H1 (cell line): ENCODE data around the gene PIK3R5.

Experiments used
- CEBPB ChIP-seq: IDR thresholded peaks from 2 replicates; pipeline ENCODE4 v1.6.1; 2012; ENCODE audit warnings: low read depth, low read length
- CREB1 ChIP-seq: IDR thresholded peaks from 2 replicates; pipeline ENCODE4 v1.6.1; 2012; ENCODE audit warnings: inconsistent platforms
- PHF8 ChIP-seq: fragments of 200-600 bp; sonication (generic); conservative IDR thresholded peaks from 2 replicates; pipeline ENCODE4 v1.7.1; 2012; ENCODE audit warnings: low read depth, mild to moderate bottlenecking, inconsistent platforms, low read length, moderate library complexity
- POLR2A ChIP-seq, 2 experiments: IDR thresholded peaks; 1 replicate in 1 of 2; 2 replicates in 1 of 2; pipeline ENCODE4 v1.6.1; 2011; ENCODE audit warnings: low read depth in 2 of 2, low read length in 2 of 2, mild to moderate bottlenecking in 2 of 2; ENCODE audit errors: control extremely low read depth in 1 of 2
- RAD21 ChIP-seq, 2 experiments: IDR thresholded peaks in 1 of 2; conservative IDR thresholded peaks in 1 of 2; 2 replicates each; pipeline ENCODE4 v1.6.1; 2011; ENCODE audit warnings: low read depth in 2 of 2, low read length in 2 of 2, improper control_type of control experiment in 1 of 2, inconsistent platforms in 1 of 2, mild to moderate bottlenecking in 1 of 2, moderate library complexity in 1 of 2
- SIN3A ChIP-seq, 2 experiments: IDR thresholded peaks in 1 of 2; conservative IDR thresholded peaks in 1 of 2; 2 replicates each; pipeline ENCODE4 v1.6.1; 2011 to 2012; ENCODE audit warnings: low read length in 2 of 2, improper control_type of control experiment in 1 of 2, low read depth in 1 of 2, mild to moderate bottlenecking in 1 of 2
- SP1 ChIP-seq: IDR thresholded peaks from 2 replicates; pipeline ENCODE4 v1.6.1; 2011; ENCODE audit warnings: low read depth, low read length
- TAF1 ChIP-seq: IDR thresholded peaks from 2 replicates; pipeline ENCODE4 v1.6.1; 2011; ENCODE audit warnings: mild to moderate bottlenecking, low read depth, low read length
- YY1 ChIP-seq: IDR thresholded peaks from 2 replicates; pipeline ENCODE4 v1.6.1; 2011; ENCODE audit warnings: low read depth, mild to moderate bottlenecking, low read length
- ZNF274 ChIP-seq: IDR thresholded peaks from 2 replicates; pipeline ENCODE4 v1.7.0; 2012; ENCODE audit warnings: low read length, borderline replicate concordance; ENCODE audit errors: extremely low read depth
- TF ChIP-seq, protein P1 (sequence below), 3 experiments: IDR thresholded peaks; 1 replicate in 2 of 3; 2 replicates in 1 of 3; pipeline versions ENCODE4 v1.5.1 to v1.6.1; 2011; ENCODE audit warnings: low read length in 3 of 3, mild to moderate bottlenecking in 3 of 3, inconsistent platforms in 2 of 3, low read depth in 1 of 3, moderate library complexity in 1 of 3; ENCODE audit not compliant: insufficient read depth in 1 of 3; ENCODE audit errors: control extremely low read depth in 1 of 3
- TF ChIP-seq, protein P2 (sequence below): IDR thresholded peaks from 2 replicates; pipeline ENCODE4 v1.6.1; 2012; ENCODE audit warnings: inconsistent platforms
- TF ChIP-seq, protein P3 (sequence below): IDR thresholded peaks from 2 replicates; pipeline ENCODE4 v1.6.1; 2011; ENCODE audit warnings: low read depth, mild to moderate bottlenecking, low read length; ENCODE audit not compliant: insufficient read depth

DNA sequence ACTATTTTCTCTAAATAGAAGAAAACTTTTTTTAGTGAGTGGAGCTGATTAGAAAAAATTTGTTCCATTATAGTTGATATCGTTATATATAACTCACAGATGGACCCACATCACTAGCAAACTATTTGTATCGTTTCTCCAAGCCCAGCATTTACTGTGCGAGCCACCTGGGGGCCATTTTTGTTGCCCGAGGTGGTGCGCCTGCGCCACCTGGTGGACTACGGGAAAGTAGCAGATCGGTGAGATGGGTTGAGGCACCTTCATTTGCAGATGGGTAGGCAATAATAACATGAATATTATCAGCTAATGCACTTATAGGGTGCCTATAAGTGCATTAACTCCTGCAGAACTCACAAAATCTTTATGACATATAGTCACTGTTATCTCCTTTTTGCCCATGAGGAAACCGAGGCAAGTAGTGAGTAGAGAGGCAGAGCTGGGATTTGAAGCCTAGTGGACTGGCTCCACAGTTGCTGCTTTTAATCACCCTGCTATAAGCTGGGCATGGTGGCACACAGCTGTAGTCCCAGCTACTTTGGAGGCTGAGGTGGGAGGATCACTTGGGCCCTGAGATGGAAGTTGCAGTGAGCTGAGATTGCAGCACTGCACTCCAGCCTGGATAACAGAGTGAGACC lies 32.6 kb upstream of the PIK3R5 start:
- TF ChIP-seq PHF8, result no peak
- no peak for TF ChIP-seq SP1
- peak; percentile 95 for TF ChIP-seq YY1
- TF ChIP-seq, protein P1, sequence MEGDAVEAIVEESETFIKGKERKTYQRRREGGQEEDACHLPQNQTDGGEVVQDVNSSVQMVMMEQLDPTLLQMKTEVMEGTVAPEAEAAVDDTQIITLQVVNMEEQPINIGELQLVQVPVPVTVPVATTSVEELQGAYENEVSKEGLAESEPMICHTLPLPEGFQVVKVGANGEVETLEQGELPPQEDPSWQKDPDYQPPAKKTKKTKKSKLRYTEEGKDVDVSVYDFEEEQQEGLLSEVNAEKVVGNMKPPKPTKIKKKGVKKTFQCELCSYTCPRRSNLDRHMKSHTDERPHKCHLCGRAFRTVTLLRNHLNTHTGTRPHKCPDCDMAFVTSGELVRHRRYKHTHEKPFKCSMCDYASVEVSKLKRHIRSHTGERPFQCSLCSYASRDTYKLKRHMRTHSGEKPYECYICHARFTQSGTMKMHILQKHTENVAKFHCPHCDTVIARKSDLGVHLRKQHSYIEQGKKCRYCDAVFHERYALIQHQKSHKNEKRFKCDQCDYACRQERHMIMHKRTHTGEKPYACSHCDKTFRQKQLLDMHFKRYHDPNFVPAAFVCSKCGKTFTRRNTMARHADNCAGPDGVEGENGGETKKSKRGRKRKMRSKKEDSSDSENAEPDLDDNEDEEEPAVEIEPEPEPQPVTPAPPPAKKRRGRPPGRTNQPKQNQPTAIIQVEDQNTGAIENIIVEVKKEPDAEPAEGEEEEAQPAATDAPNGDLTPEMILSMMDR (IDR thresholded peaks at IDR 0.05; ENCODE audit: control extremely low read depth in 1 of 3, insufficient read depth in 1 of 3, low read depth in 1 of 3, low read length in 3 of 3), result peak; percentile 95 to 99 (median 96)
- TF ChIP-seq POLR2A (IDR thresholded peaks at IDR 0.05; ENCODE audit: control extremely low read depth in 1 of 2, low read depth in 2 of 2, low read length in 2 of 2), result no peak
- TF ChIP-seq, protein P2, sequence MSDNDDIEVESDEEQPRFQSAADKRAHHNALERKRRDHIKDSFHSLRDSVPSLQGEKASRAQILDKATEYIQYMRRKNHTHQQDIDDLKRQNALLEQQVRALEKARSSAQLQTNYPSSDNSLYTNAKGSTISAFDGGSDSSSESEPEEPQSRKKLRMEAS, result no peak
- TF ChIP-seq ZNF274, result no peak
- TF ChIP-seq SIN3A (conservative IDR thresholded peaks at IDR 0.05 in 1 of 2, IDR thresholded peaks at IDR 0.05 in 1 of 2; ENCODE audit: low read depth in 1 of 2, low read length in 2 of 2), result no peak
- no peak for TF ChIP-seq CEBPB
- no peak for TF ChIP-seq TAF1
- no peak for TF ChIP-seq CREB1
- TF ChIP-seq, protein P3, sequence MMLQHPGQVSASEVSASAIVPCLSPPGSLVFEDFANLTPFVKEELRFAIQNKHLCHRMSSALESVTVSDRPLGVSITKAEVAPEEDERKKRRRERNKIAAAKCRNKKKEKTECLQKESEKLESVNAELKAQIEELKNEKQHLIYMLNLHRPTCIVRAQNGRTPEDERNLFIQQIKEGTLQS, result no peak
- TF ChIP-seq RAD21 (IDR thresholded peaks at IDR 0.05 in 1 of 2, conservative IDR thresholded peaks at IDR 0.05 in 1 of 2; ENCODE audit: low read depth in 2 of 2, low read length in 2 of 2), result peak; percentile 84 to 87
